Measurements from ENCODE around the gene PARN.
"Not testable (repeated sequence)": the region's sequence is repeated elsewhere in the genome, so short reads cannot be mapped to it uniquely, and the experiment has no call there.

The PARN gene

GRCh38 chr16:14572535-14572934 is 57.5 kb downstream of the PARN start:
- DNase-seq, result no peak

- DNase-seq, result no peak
Measured at GRCh38 chr16:14569213-14569612, 60.8 kb downstream of the PARN start.

GRCh38 chr16:14566599-14566998 is 63.5 kb downstream of the PARN start:
- DNase-seq, result no peak

GRCh38 chr16:14565688-14566025 is 64.4 kb downstream of the PARN start:
- DNase-seq, result no peak

GRCh38 chr16:14564861-14565687 is 65.0 kb downstream of the PARN start:
- DNase-seq, result no peak

GRCh38 chr16:14564323-14564722 is 65.7 kb downstream of the PARN start:
- no peak for DNase-seq

GRCh38 chr16:14562691-14563491 is 67.2 kb downstream of the PARN start:
- DNase-seq, result no peak

GRCh38 chr16:14560523-14560922 is 69.5 kb downstream of the PARN start:
- DNase-seq, result no peak

- no peak for DNase-seq
Measured at GRCh38 chr16:14559809-14560241, 70.2 kb downstream of the PARN start.

GRCh38 chr16:14553447-14553846 is 76.6 kb downstream of the PARN start:
- DNase-seq, result no peak

GRCh38 chr16:14549789-14550153 is 80.3 kb downstream of the PARN start:
- DNase-seq, result no peak

- DNase-seq, result no peak
Measured at GRCh38 chr16:14548933-14549788, 80.9 kb downstream of the PARN start.

- no peak for DNase-seq
Measured at GRCh38 chr16:14545346-14545884, 84.6 kb downstream of the PARN start.

GRCh38 chr16:14544846-14545245 is 85.2 kb downstream of the PARN start:
- DNase-seq, result not testable (repeated sequence)

GRCh38 chr16:14539631-14540030 is 90.4 kb downstream of the PARN start:
- DNase-seq, result no peak

- DNase-seq, result no peak
Measured at GRCh38 chr16:14539156-14539555, 90.9 kb downstream of the PARN start.

- DNase-seq, result no peak
Measured at GRCh38 chr16:14538604-14539003, 91.5 kb downstream of the PARN start.

- DNase-seq, result no peak
Measured at GRCh38 chr16:14531613-14532012, 98.4 kb downstream of the PARN start.

- DNase-seq, result no peak
Measured at GRCh38 chr16:14531101-14531500, 99.0 kb downstream of the PARN start.

- no peak for DNase-seq
Measured at GRCh38 chr16:14530046-14530445, 100.0 kb downstream of the PARN start.

- peak; percentile 53 for DNase-seq
Measured at GRCh38 chr16:14529010-14529669, 100.9 kb downstream of the PARN start.

GRCh38 chr16:14528306-14528705 is 101.8 kb downstream of the PARN start:
- no peak for DNase-seq

Measured in CD4-positive, alpha-beta T cell treated with Interleukin-10 for 1 hour (primary cell).